DND-41 (cell line): Measurements from ENCODE around the gene SPOCK2.

Experiments used
- CTCF ChIP-seq: IDR thresholded peaks from 2 replicates; pipeline ENCODE4 v1.5.1; 2012; ENCODE audit warnings: borderline replicate concordance, low read length, moderate library complexity, mild to moderate bottlenecking; ENCODE audit not compliant: poor library complexity, severe bottlenecking; ENCODE audit errors: extremely low read depth
- EZH2 ChIP-seq: IDR thresholded peaks from 3 replicates; pipeline ENCODE4 v1.6.1; 2012; ENCODE audit warnings: borderline replicate concordance, low read depth, mild to moderate bottlenecking, moderate library complexity, low read length, inconsistent platforms; ENCODE audit not compliant: severe bottlenecking

GRCh38 chr10:72124989-72125388 is 36.6 kb upstream of the SPOCK2 start:
- TF ChIP-seq CTCF: no peak
- no peak for TF ChIP-seq EZH2
